Keratinocyte (primary cell): ENCODE data around the gene A4GALT. TPM values are rescaled to one million over a fixed set of nuclear protein-coding genes. Genes with fewer than 3 reads are reported as not detected.

ENCODE experiments used
- DNase-seq: peaks from one replicate; pipeline ENCODE4 v3.0.0-alpha.2; 2011; ENCODE audit warnings: low read depth, missing footprints, low spot score
- FAIRE-seq: peaks from 2 replicates; lab custom pipeline; 2011; peaks lifted over from hg19 to GRCh38; lab: Jason Lieb, UNC
- H2AFZ ChIP-seq: 2 replicates; pipeline ENCODE4 v1.6.0; 2012; ENCODE audit warnings: low read length, control low read depth, inconsistent platforms; ENCODE audit not compliant: control insufficient read depth
- H3K27ac ChIP-seq: 2 replicates; pipeline ENCODE4 v1.5.1; 2011; ENCODE audit warnings: low read length; ENCODE audit not compliant: control insufficient read depth, insufficient read depth
- H3K27me3 ChIP-seq: 3 replicates; pipeline ENCODE4 v1.6.0; 2011; ENCODE audit warnings: low read length; ENCODE audit not compliant: control insufficient read depth, insufficient read depth; ENCODE audit errors: extremely low read depth
- H3K36me3 ChIP-seq, 2 experiments: 2 replicates in 1 of 2; 3 replicates in 1 of 2; pipeline ENCODE4 v1.5.1; 2011; ENCODE audit warnings: low read length in 2 of 2, mild to moderate bottlenecking in 1 of 2; ENCODE audit not compliant: control insufficient read depth in 2 of 2, insufficient read depth in 2 of 2; ENCODE audit errors: extremely low read depth in 1 of 2
- H3K4me1 ChIP-seq: 3 replicates; pipeline ENCODE4 v1.5.1; 2011; ENCODE audit warnings: low read length; ENCODE audit not compliant: control insufficient read depth, insufficient read depth; ENCODE audit errors: extremely low read depth
- H3K4me2 ChIP-seq: 3 replicates; pipeline ENCODE4 v1.6.0; 2011; ENCODE audit warnings: low read depth, low read length; ENCODE audit not compliant: control insufficient read depth, insufficient read depth; ENCODE audit errors: extremely low read depth
- H3K4me3 ChIP-seq, 3 experiments: fragments of 200-600 bp in 1 of 3; sonication (generic) in 1 of 3; 2 replicates in 2 of 3; 3 replicates in 1 of 3; pipeline ENCODE4 v1.5.1; 2011 to 2016; ENCODE audit warnings: low read length in 3 of 3, mild to moderate bottlenecking in 3 of 3, control low read depth in 2 of 3, inconsistent platforms in 1 of 3, low read depth in 1 of 3, mixed read lengths in 1 of 3, mixed run types in 1 of 3, moderate library complexity in 1 of 3; ENCODE audit not compliant: control insufficient read depth in 2 of 3, insufficient read depth in 2 of 3; ENCODE audit errors: extremely low read depth in 1 of 3
- H3K79me2 ChIP-seq: 2 replicates; pipeline ENCODE4 v1.6.0; 2012; ENCODE audit warnings: low read length; ENCODE audit not compliant: control insufficient read depth, insufficient read depth
- H3K9ac ChIP-seq: 3 replicates; pipeline ENCODE4 v1.6.0; 2011; ENCODE audit warnings: low read length; ENCODE audit not compliant: control insufficient read depth, insufficient read depth; ENCODE audit errors: extremely low read depth
- H3K9me1 ChIP-seq: 3 replicates; pipeline ENCODE4 v1.6.0; 2011; ENCODE audit warnings: low read length; ENCODE audit not compliant: control insufficient read depth, insufficient read depth; ENCODE audit errors: extremely low read depth
- H3K9me3 ChIP-seq: 2 replicates; pipeline ENCODE4 v1.5.1; 2012; ENCODE audit warnings: low read depth, low read length; ENCODE audit not compliant: control insufficient read depth
- H4K20me1 ChIP-seq: 3 replicates; pipeline ENCODE4 v1.6.0; 2011; ENCODE audit warnings: low read length; ENCODE audit not compliant: control insufficient read depth, insufficient read depth; ENCODE audit errors: extremely low read depth
- EZH2 ChIP-seq: IDR thresholded peaks from one replicate; pipeline ENCODE4 v1.6.1; 2012; ENCODE audit warnings: inconsistent platforms, mild to moderate bottlenecking, low read length, moderate library complexity
- dilution Hi-C: fragments of 300-500 bp; cut with MboI; formaldehyde crosslinking; loops from one replicate; pipeline ENCODE4 v1.7.0; 2020; ENCODE audit warnings: low sequenced_read_pairs; ENCODE audit not compliant: extremely low pct_ligation_motif_present
- polyA plus RNA-seq, 5 experiments: library from polyadenylated mRNA; depleted of rRNA in 3 of 5; stranded (reverse) in 3 of 5; stranded (forward) in 1 of 5; unstranded in 1 of 5; fragments of >200 nt; gene quantifications; 1 replicate in 1 of 5; 2 replicates in 3 of 5; 3 replicates in 1 of 5; pipeline versions ENCODE4 v1.2.1 to v1.2.3, GENCODE V29; 2011 to 2012; ENCODE audit warnings: missing spikeins in 2 of 5, low read depth in 1 of 5, low replicate concordance in 1 of 5
- TF ChIP-seq, protein P1 (sequence below), 3 experiments: IDR thresholded peaks in 1 of 3; conservative IDR thresholded peaks in 1 of 3; optimal IDR thresholded peaks in 1 of 3; 2 replicates in 2 of 3; 3 replicates in 1 of 3; pipeline versions ENCODE3 to v1.5.1; 2011; ENCODE audit warnings: low read length in 3 of 3, mild to moderate bottlenecking in 3 of 3, moderate library complexity in 2 of 3, control low read depth in 1 of 3, inconsistent platforms in 1 of 3; ENCODE audit not compliant: insufficient read depth in 2 of 3; ENCODE audit errors: extremely low read depth in 1 of 3

The A4GALT gene
- polyA plus RNA-seq, 1 donor (not counting 4 experiments of a cell fraction or from before 2014, with no cell fraction given) = 1.6 TPM

DNA sequence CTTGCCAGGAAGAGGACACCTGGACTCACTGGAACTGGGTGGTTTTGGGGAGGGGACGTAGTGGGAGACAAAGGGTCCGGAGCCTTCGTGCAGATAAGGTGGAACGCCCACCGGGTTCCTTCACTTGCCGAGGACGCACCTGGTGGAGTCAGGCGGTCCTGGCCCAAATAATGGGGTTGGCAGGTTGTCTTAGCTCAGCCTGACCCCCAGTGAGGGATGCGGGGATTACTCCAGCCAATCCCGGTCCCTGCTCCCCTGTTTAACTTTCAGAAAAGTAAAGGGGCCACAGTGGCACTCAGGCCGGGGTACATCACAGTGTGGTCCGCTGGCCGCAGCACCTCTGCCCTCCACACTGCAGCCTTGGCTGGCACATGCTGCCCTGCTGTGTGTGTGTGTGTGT, 18.0 kb downstream of the A4GALT start:
- dilution Hi-C loops = no loop called here
- Histone ChIP-seq H3K36me3 (no peaks in the 10 kb centered on the region), H3K4me1 (peaks cover 16% of the 10 kb centered on the region), H3K4me2 (no peak overlapping the region), H2AFZ (no peak overlapping the region), H3K79me2 (no peaks in the 10 kb centered on the region), H3K27ac (no peak overlapping the region), H3K9me3 (no peaks in the 10 kb centered on the region), H4K20me1 (no peaks in the 10 kb centered on the region), H3K9ac (no peak overlapping the region), H3K4me3 (no peak overlapping the region), H3K27me3 (no peaks in the 10 kb centered on the region), H3K9me1 (no peaks in the 10 kb centered on the region)
- TF ChIP-seq, protein P1, sequence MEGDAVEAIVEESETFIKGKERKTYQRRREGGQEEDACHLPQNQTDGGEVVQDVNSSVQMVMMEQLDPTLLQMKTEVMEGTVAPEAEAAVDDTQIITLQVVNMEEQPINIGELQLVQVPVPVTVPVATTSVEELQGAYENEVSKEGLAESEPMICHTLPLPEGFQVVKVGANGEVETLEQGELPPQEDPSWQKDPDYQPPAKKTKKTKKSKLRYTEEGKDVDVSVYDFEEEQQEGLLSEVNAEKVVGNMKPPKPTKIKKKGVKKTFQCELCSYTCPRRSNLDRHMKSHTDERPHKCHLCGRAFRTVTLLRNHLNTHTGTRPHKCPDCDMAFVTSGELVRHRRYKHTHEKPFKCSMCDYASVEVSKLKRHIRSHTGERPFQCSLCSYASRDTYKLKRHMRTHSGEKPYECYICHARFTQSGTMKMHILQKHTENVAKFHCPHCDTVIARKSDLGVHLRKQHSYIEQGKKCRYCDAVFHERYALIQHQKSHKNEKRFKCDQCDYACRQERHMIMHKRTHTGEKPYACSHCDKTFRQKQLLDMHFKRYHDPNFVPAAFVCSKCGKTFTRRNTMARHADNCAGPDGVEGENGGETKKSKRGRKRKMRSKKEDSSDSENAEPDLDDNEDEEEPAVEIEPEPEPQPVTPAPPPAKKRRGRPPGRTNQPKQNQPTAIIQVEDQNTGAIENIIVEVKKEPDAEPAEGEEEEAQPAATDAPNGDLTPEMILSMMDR (optimal IDR thresholded peaks at IDR 0.05 in 1 of 3, IDR thresholded peaks at IDR 0.05 in 1 of 3, conservative IDR thresholded peaks at IDR 0.05 in 1 of 3; ENCODE audit: extremely low read depth in 1 of 3, insufficient read depth in 2 of 3, low read length in 3 of 3) = peak in 1 of 3 experiments; percentile 15
- TF ChIP-seq EZH2 = no peak
- FAIRE-seq = no peak
- no peak for DNase-seq

DNA sequence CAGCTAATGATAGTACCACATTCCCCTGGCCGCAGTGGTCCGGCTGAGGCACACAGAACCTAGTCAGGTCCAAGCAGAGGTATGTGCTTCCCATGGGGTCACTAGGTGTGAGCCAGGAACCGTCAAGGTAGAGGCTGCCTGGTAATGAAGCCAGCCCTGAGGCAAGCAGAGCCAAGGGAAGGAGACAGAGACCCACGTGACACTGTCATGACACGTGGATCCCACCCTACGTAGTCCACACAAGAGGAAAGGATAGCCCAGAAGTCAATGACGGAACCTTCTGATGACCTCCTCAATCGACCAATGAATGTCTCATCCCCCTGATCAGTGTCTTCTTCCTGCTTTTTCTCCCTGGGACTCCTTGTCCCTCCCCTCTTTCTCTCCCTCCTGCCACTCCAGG, 19.0 kb downstream of the A4GALT start:
- Histone ChIP-seq H3K79me2 (no peaks in the 10 kb centered on the region), H3K4me2 (no peak overlapping the region), H3K9ac (no peak overlapping the region), H3K9me3 (no peaks in the 10 kb centered on the region), H3K4me1 (peaks cover 22% of the 10 kb centered on the region), H3K27ac (no peak overlapping the region), H3K4me3 (no peak overlapping the region), H4K20me1 (no peaks in the 10 kb centered on the region), H3K27me3 (no peaks in the 10 kb centered on the region), H2AFZ (no peak overlapping the region), H3K36me3 (no peaks in the 10 kb centered on the region), H3K9me1 (no peaks in the 10 kb centered on the region)
- DNase-seq = no peak
- FAIRE-seq = no peak
- dilution Hi-C loops = no loop called here
- TF ChIP-seq, protein P1 (optimal IDR thresholded peaks at IDR 0.05 in 1 of 3, IDR thresholded peaks at IDR 0.05 in 1 of 3, conservative IDR thresholded peaks at IDR 0.05 in 1 of 3; ENCODE audit: extremely low read depth in 1 of 3, insufficient read depth in 2 of 3, low read length in 3 of 3) = no peak
- no peak for TF ChIP-seq EZH2
